ENCODE results near the gene HMG20A. TPM values are rescaled to one million over a fixed set of nuclear protein-coding genes. Genes with fewer than 3 reads are reported as not detected.

The HMG20A gene
- total and polyA plus RNA-seq, 2 experiments from 2014 or later: 40.0 to 45.6 TPM

DNA sequence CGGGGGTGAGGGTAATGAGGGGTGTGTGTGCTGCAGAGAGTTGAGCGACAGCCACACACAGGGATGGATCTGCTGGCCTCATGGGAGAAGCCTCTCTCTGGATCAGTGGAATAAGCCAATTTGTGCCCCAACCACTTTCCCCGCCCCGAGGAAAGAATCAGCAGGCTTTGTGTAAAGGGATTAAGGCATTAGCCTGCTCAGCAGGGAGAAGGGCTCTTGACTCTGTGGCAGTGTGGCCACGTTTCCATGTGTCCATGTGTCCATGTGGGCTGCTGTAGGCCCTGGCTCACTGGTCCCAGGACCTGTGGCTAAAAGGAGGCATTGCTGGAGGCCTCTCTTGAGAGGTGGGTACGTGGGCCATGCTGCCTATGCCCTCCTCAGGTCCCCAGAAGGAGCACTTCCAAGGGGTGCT is 104.7 kb downstream of the HMG20A start:
- TF ChIP-seq, protein P1, sequence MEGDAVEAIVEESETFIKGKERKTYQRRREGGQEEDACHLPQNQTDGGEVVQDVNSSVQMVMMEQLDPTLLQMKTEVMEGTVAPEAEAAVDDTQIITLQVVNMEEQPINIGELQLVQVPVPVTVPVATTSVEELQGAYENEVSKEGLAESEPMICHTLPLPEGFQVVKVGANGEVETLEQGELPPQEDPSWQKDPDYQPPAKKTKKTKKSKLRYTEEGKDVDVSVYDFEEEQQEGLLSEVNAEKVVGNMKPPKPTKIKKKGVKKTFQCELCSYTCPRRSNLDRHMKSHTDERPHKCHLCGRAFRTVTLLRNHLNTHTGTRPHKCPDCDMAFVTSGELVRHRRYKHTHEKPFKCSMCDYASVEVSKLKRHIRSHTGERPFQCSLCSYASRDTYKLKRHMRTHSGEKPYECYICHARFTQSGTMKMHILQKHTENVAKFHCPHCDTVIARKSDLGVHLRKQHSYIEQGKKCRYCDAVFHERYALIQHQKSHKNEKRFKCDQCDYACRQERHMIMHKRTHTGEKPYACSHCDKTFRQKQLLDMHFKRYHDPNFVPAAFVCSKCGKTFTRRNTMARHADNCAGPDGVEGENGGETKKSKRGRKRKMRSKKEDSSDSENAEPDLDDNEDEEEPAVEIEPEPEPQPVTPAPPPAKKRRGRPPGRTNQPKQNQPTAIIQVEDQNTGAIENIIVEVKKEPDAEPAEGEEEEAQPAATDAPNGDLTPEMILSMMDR (IDR thresholded peaks at IDR 0.05; ENCODE audit: low read depth, low read length): no peak
- no peak for DNase-seq (ENCODE audit: low read depth in 1 of 2, low spot score in 1 of 2)
- H3K36me3 ChIP-seq: no peaks in the 10 kb centered on the region
- H3K9me3 ChIP-seq (ENCODE audit: low read depth): no peaks in the 10 kb centered on the region
- H3K4me3 ChIP-seq: no peak overlapping the region
- H3K27me3 ChIP-seq: no peaks in the 10 kb centered on the region
- peaks cover 24% of the 10 kb centered on the region for H3K4me1 ChIP-seq (ENCODE audit: low read depth)
- no peak overlapping the region for H3K27ac ChIP-seq

DNA sequence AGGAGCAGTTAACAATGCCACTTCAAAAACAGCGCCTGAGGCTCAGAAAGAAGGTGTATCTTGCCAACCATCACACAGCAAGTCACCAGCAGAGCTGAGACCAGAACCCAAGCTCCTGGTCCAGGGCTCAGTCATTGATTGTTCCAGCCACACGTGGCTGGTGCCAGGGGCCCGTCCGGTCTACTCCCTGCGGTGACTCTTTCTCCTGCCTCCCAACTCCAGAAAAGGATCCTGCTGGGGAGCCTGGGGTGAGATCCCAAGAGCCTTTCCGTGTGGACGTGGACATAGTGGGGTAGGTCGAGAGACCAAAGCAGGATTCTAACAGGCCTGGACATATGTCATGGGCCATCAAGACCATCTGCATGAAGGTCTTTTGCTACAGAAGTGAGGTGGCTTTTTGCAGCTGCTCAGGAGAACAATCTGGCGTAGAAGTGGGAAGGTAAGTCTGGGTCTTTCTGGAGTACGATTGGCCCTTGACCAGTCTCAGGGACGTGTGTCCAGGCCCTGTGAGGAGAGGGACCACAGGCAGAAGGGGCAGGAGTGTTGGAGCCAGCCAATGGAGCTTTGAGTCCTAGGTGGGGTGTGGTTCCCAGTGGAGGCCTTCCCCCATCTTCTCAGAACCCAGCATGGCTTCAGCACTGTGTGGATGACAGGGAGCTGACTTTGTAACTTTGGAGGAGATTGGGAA is 105.4 kb downstream of the HMG20A start:
- Histone ChIP-seq H3K9me3 (ENCODE audit: low read depth) (no peaks in the 10 kb centered on the region), H3K27ac (peak overlapping the region; percentile 89), H3K36me3 (no peaks in the 10 kb centered on the region), H3K4me3 (no peak overlapping the region), H3K27me3 (no peaks in the 10 kb centered on the region), H3K4me1 (ENCODE audit: low read depth) (peaks cover 24% of the 10 kb centered on the region)
- TF ChIP-seq, protein P1 (IDR thresholded peaks at IDR 0.05; ENCODE audit: low read depth, low read length): no peak
- DNase-seq (ENCODE audit: low read depth in 1 of 2, low spot score in 1 of 2): no peak

DNA sequence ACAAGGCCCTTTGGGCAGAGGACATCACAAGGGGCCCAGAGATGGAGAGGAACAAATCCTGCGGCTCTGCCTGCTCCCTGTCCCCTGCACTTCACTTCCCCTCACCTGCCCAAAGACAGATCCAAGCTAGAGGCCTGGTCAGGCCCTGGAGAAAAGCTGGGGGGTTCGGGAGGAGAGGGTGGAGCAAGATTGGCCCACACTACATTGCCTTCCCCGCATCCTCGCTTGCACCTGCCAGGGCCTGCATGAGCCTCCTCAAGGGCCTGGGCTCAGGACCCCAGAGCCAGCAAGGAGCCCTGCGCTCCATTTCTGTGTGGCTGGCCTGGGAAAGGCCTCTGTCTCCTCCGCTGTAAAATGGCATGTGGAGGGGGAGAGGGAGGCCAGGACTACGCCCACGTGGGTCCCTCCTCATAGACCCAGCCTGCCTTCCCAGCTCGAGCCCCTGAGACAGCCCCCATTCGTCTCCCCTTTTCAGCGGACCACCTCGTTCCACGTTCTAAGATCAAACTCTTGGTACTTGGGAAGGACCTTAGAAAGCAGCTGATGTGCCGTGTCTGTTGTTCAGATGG is 106.0 kb downstream of the HMG20A start:
- no peak for DNase-seq (ENCODE audit: low read depth in 1 of 2, low spot score in 1 of 2)
- no peaks in the 10 kb centered on the region for H3K9me3 ChIP-seq (ENCODE audit: low read depth)
- no peaks in the 10 kb centered on the region for H3K36me3 ChIP-seq
- H3K27me3 ChIP-seq: no peaks in the 10 kb centered on the region
- peaks cover 24% of the 10 kb centered on the region for H3K4me1 ChIP-seq (ENCODE audit: low read depth)
- peak overlapping the region; percentile 89 for H3K27ac ChIP-seq
- TF ChIP-seq, protein P1 (IDR thresholded peaks at IDR 0.05; ENCODE audit: low read depth, low read length): no peak
- no peak overlapping the region for H3K4me3 ChIP-seq

DNA sequence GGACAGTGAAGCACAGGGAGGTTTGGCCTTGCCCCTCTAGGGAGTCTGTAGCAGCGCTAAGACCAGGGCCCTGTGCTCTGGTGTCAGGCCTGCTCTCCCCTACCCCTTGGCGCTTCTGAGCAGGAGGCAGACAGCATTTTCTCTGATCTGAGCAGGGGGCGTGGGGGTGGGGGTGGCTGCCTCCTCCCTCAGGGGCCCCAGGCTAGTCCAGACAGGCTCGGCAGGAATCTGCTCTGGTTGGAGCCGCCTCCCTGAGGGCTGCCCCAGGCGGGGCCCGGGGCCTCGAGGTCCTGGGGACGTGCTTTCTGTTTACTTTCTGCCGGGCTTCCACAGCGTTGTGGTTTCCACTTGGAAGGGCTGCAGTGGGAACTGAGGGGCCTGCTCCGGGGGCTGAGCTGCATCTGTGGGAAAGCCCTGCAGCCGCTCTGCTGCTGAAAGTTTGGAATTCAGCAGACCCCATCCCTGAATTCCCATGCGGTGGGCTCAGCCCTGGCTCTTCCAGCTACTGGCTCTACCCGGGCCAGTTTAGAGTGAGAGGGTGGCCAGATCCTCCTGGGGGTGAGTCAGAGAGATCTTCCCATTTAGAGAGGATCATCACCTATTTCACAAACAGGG is 106.6 kb downstream of the HMG20A start:
- H3K4me1 ChIP-seq (ENCODE audit: low read depth): peaks cover 24% of the 10 kb centered on the region
- DNase-seq (ENCODE audit: low read depth in 1 of 2, low spot score in 1 of 2): peak; percentile 75 to 77
- no peak overlapping the region for H3K4me3 ChIP-seq
- peak overlapping the region; percentile 89 for H3K27ac ChIP-seq
- no peaks in the 10 kb centered on the region for H3K9me3 ChIP-seq (ENCODE audit: low read depth)
- TF ChIP-seq, protein P1 (IDR thresholded peaks at IDR 0.05; ENCODE audit: low read depth, low read length): no peak
- no peaks in the 10 kb centered on the region for H3K36me3 ChIP-seq
- H3K27me3 ChIP-seq: no peaks in the 10 kb centered on the region

DNA sequence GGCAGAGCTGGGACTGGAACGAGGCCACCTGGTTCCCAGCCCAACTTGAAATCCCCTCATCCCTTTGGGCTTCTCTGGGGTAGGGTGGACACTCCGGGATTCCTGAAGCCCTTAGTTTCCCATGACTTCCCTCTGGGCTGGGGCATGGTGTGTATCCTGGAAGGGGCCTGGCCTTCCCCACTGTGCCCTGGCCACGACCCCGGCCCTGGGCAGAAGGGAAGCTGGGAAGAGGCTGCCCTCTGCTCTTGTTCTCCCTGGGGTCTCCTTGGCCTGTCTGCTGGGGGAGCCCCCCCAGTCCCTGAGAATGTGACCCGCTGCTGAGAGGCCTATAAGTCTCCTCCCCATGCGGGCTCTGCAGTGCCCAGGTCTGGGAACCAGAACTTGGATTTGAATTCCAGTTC is 107.1 kb downstream of the HMG20A start:
- no peaks in the 10 kb centered on the region for H3K9me3 ChIP-seq (ENCODE audit: low read depth)
- peaks cover 25% of the 10 kb centered on the region for H3K4me1 ChIP-seq (ENCODE audit: low read depth)
- no peak overlapping the region for H3K4me3 ChIP-seq
- DNase-seq (ENCODE audit: low read depth in 1 of 2, low spot score in 1 of 2): no peak
- peak overlapping the region; percentile 89 for H3K27ac ChIP-seq
- no peaks in the 10 kb centered on the region for H3K36me3 ChIP-seq
- H3K27me3 ChIP-seq: no peaks in the 10 kb centered on the region
- TF ChIP-seq, protein P1 (IDR thresholded peaks at IDR 0.05; ENCODE audit: low read depth, low read length): no peak

All from cardiac muscle cell (in vitro differentiated cells and primary cell).